GM12878 (cell line): ENCODE data around the gene OR52E1.

Experiments used
- EZH2 ChIP-seq: IDR thresholded peaks from 2 replicates; pipeline ENCODE4 v1.6.1; 2012; ENCODE audit warnings: low read depth, mild to moderate bottlenecking, control low read depth, inconsistent platforms, low read length, borderline replicate concordance; ENCODE audit not compliant: control insufficient read depth
- TAF1 ChIP-seq: IDR thresholded peaks from 2 replicates; pipeline ENCODE4 v1.6.1; 2011; ENCODE audit warnings: mild to moderate bottlenecking, low read depth, low read length, borderline replicate concordance

DNA sequence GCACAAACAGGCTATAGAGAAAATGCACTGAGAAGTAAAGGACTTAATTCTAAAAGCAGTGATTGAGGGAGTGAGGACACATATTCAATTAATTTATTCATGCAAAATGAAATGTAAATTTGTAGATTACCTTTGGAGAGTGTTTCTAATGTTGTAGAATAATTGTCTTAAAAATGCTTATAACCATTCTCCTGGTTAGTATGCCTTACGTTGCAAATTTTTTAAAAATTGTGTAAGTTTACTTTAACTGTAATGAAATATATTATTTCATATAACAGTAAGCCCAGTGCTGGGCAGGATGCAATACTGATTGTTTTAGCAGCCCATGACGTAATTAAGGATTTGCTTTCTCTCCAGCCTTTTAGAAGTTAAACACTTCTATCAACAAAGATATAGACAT is 26.6 kb downstream of the OR52E1 start:
- TF ChIP-seq EZH2 (no peak), TAF1 (no peak)
